HG03469 (cell line): ENCODE results near the gene DUSP16.
"Not testable (repeated sequence)": the region's sequence is repeated elsewhere in the genome, so short reads cannot be mapped to it uniquely, and the experiment has no call there.

Source experiments
- ATAC-seq: cut with Tn5 transposase; IDR thresholded peaks from one replicate; pipeline ENCODE4 v1.9.1; 2021; ENCODE audit warnings: mild to moderate bottlenecking, moderate library complexity, moderate number of reproducible peaks; ENCODE audit not compliant: unreplicated experiment

DUSP16 gene

GRCh38 chr12:12585115-12585863, 22.6 kb upstream of the DUSP16 start:
- no peak for ATAC-seq

DNA sequence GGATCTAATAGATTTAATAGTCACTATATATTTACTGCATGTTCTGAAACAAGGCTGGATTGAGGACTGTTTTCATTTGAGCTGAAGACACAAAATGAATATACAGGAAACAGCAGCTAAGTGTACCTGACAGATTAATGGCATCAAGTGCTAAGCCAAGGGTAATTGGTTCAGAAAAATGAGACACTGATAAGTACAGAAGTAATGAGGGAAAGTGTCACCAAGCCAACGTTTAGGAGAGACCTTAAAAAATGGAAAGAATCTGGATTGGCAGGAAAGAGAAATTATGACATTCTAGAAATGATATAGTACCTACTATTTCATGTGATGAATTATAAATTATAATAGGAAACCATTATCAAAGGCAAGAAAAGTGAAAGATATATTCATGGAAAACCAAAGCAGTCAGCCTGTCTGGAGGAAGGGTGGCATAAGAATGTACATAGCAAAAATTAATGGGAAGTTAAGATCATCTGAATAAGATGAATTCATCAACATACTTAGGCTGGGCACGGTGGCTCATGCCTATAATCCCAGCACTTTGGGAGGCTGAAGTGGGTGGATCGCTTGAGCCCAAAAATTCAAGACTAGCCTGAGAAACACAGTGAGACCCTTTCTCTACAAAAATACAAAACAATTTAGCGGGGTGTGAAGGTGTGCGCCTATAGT, 21.0 kb upstream of the DUSP16 start:
- ATAC-seq = no peak

DNA sequence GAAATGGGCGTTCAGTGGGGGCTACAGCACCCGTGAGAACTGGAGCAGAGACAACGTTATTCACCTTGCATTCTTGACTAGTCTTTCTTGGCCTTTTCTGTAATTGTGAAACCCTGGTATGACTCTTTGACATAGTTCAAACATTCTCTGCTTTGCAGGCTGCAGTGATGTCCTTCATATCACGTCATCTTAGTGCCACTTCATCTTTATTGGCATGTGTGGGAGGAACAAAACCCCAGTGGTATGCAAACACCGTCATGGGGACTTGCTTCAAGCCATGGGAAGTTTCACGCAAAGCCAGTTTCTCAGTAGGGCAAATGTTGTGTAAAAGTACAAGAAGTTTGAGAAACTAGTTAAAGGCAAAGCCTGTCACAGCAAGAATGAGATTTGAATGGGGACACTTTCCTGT, 20.2 kb upstream of the DUSP16 start:
- peak; percentile 77 for ATAC-seq

GRCh38 chr12:12582193-12582881, 19.7 kb upstream of the DUSP16 start:
- ATAC-seq = peak; percentile 3

GRCh38 chr12:12580716-12581115, 18.1 kb upstream of the DUSP16 start:
- not testable (repeated sequence) for ATAC-seq

DNA sequence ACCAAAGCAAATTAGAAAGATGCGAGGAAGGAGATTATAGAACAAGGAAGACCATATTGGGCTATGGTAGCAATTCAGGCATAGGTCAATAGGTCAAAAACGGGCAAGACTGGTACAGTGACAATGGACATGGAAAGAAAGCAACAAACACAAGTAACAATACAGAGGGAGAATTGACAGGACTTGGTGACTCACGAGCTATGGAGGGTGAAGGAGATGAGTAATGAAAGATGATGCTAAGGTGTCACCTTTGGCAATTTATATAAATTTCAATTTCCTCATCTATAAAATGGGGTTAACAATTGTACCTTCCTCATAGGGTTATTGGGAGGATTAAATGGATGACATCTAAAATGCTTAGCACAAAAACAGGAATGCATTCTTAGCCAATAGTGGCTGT, 15.1 kb upstream of the DUSP16 start:
- no peak for ATAC-seq

DNA sequence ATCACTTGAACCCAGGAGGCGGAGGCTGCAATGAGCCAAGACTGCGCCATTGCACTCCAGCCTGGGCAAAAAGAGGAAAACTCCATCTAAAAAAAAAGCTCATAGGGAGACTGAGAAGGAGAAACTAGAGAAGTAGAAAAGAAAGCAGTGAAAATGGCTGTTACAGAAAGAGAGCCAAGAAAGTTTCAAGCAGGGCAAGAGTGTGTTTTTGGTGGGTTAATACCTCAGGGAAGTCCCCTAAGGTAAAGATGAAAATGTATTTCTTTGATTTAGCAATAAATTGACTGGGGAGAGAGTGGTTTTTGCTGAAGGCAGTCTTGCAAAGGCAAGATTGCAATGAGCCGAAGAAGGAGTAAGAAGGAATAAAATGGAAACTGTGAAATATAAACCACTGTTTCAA, 10.0 kb upstream of the DUSP16 start:
- ATAC-seq = no peak

DNA sequence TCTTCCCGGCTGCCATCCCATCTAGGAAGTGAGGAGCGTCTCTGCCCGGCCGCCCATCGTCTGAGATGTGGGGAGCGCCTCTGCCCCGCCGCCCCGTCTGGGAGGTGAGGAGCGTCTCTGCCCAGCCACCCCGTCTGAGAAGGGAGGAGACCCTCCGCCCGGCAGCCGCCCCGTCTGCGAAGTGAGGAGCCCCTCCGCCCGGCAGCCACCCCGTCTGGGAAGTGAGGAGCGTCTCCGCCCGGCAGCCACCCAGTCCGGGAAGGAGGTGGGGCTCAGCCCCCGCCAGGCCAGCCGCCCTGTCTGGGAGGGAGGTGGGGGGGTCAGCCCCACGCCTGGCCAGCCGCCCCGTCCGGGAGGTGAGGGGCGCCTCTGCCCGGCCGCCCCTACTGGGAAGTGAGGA, 3.3 kb upstream of the DUSP16 start:
- ATAC-seq = not testable (repeated sequence)

DNA sequence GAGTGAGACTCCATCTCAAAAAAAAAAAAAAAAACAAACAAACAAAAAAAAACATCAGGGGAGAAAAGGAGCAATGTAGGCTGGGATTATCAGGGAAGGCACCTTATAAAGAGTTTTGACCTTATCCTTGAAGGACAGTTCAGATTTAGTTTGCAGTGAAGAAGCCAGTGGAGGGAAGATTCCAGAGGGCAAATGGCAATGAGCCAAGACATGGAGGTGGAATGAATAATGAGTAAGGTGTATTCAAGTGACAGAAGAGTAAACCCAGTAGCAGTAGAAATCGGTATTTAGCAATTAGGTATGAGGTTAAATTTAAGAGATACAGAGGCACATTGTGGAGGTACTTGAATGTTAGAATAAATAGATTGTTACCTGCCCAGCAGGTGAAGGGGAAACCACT, 2.2 kb upstream of the DUSP16 start:
- ATAC-seq = no peak

DNA sequence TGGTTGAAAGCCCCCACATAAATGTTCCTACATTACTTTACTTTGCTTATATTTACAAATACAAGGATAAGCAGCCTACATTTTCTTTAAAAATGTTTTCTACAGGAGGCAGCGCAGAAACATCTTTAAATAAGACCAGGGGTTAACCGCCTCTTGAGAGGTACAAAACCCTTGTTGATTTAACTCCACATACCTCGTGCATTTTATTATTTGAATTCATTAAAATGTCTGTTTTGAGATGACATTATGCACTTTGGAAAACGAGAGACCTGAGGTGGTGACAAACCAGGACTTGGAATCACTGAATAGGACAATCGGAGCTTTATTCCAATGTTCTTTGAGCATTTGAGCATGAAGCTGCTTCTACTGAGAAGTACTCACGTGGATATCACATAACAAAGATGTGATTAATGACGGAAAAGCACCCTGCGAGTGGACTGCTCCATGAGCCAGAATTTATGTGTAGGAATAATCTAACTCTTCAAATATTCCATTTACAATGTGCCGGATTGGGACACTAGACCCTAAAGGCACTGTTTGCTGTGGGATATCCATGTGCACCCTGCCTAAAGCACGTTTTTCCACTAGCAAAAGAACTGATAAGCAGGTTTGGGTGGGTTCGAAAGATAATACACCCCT, 746 bp upstream of the DUSP16 start:
- ATAC-seq = no peak

- no peak for ATAC-seq
Measured at GRCh38 chr12:12562016-12562483, 613 bp downstream of the DUSP16 start.

- no peak for ATAC-seq
Measured at GRCh38 chr12:12561371-12562015, 1.2 kb downstream of the DUSP16 start.

- no peak for ATAC-seq
Measured at GRCh38 chr12:12560587-12561370, 1.9 kb downstream of the DUSP16 start.

DNA sequence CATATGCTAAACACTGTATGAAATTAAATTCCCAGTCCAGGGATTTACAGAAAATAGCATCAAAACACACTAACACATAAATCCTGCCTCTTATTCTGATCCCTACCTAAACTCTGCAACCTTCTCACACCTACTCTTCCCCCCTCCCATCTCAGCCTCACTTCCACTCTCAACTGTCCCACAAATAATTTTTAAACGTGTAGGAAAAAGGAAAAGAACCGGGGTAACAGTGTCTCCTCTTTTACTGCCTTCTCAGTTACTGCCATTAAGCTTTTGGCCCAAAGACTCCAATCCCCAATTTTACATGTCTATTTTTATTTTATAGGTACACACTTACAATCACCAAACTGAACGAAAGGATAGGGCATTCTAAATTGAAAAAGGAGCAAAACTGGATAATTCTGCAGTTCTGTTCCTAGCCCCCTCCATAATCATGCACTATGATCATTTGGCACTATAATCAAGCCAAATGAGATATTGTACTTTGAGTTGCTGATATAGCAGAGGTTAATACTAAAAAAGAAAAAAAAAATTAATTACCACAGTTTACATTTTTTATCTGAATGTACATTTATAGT, 2.9 kb downstream of the DUSP16 start:
- ATAC-seq = no peak

DNA sequence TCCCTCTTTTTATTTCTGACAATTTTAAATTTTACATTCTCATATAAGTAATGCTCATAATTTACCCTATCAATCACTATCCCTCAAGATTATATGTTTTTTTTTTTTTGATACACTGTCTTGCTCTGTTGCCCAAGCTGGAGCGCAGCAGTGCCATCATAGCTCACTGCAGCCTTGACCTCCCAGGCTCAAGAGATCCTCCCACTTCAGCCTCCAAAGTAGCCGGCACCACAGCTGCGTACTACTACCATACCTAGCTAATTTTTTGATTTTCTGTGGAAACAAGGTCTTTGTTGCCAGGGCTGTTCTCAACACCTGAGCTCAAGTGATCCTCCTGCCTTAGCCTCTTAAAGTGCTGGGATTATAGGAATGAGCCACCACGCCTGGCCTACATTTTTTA, 4.4 kb downstream of the DUSP16 start:
- ATAC-seq = no peak

GRCh38 chr12:12557733-12558132, 4.9 kb downstream of the DUSP16 start:
- no peak for ATAC-seq

- no peak for ATAC-seq
Measured at GRCh38 chr12:12555656-12556055, 7.0 kb downstream of the DUSP16 start.

GRCh38 chr12:12553208-12553785, 9.4 kb downstream of the DUSP16 start:
- ATAC-seq = no peak

DNA sequence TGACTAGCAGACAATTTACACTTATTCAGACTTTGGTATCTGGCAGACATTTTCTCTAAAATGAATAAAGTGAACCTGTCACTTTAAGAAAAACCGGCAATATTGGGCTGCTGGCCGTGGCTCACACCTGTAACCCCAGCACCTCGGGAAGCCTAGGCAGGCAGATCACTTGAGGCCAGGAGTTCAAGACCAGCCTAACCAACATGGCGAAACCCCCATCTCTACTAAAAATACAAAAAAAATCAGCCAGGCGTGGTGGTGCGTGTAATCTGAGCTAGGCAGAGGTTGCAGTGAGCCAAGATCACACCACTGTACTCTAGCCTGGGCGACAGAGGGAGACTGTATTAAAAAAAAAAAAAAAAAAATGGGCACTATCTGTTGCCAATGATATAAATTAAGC, 11.5 kb downstream of the DUSP16 start:
- ATAC-seq = no peak
